ENCODE measurements around the gene GRIA4.

- TF ChIP-seq CTCF (IDR thresholded peaks at IDR 0.05; ENCODE audit: low read depth, low read length, poor library complexity, severe bottlenecking): no peak
- TF ChIP-seq EZH2phosphoT487 (IDR thresholded peaks at IDR 0.05; ENCODE audit: borderline replicate concordance, low read length): no peak
These were observed 350.7 kb downstream of the GRIA4 start for GRCh38 chr11:105960252-105961245.
